LNCAP (cell line): Measurements from ENCODE around the gene WNT11.

ENCODE experiments used
- CTCF ChIP-seq: fragments of 450-650 bp; IDR thresholded peaks from 2 replicates; pipeline ENCODE4 v1.5.1; 2017; ENCODE audit warnings: mild to moderate bottlenecking

The WNT11 gene

GRCh38 chr11:76206327-76207081 is at the start of gene WNT11:
WNT11 (minus strand) TSS chr11:76206502; CDS start chr11:76206407, 95 bp downstream.
- no peak for TF ChIP-seq CTCF

GRCh38 chr11:76253416-76253815 is 47.1 kb upstream of the WNT11 start:
- TF ChIP-seq CTCF = no peak

- no peak for TF ChIP-seq CTCF
These were observed 46.3 kb upstream of the WNT11 start for GRCh38 chr11:76252631-76253070.

GRCh38 chr11:76251576-76251975 is 45.3 kb upstream of the WNT11 start:
- TF ChIP-seq CTCF = no peak

GRCh38 chr11:76251226-76251575 is 44.9 kb upstream of the WNT11 start:
- no peak for TF ChIP-seq CTCF

- no peak for TF ChIP-seq CTCF
These were observed 44.4 kb upstream of the WNT11 start for GRCh38 chr11:76250520-76251225.

- TF ChIP-seq CTCF = no peak
These were observed 43.0 kb upstream of the WNT11 start for GRCh38 chr11:76249195-76249741.
